H9 (cell line): Measurements from ENCODE around the gene KCTD19. TPM values are rescaled to one million over a fixed set of nuclear protein-coding genes. Genes with fewer than 3 reads are reported as not detected.
A peak's percentile ranks its signal among the peaks of the same experiment; 100 is the strongest.

ENCODE experiments used
- DNase-seq: peaks from one replicate; pipeline ENCODE4 v3.0.0-alpha.2; 2017
- H2AFZ ChIP-seq: one replicate; pipeline ENCODE4 v1.6.1; 2013; ENCODE audit warnings: mild to moderate bottlenecking, low read length, control low read depth, moderate library complexity
- H2AK5ac ChIP-seq: 2 replicates; pipeline ENCODE4 v1.6.1; 2013; ENCODE audit warnings: low read length, control low read depth, mixed read lengths; ENCODE audit not compliant: insufficient read length
- H2BK120ac ChIP-seq: one replicate; pipeline ENCODE4 v1.6.1; 2013; ENCODE audit warnings: low read depth, mild to moderate bottlenecking, low read length, control low read depth, inconsistent platforms; ENCODE audit not compliant: poor library complexity, severe bottlenecking
- H2BK12ac ChIP-seq: 2 replicates; pipeline ENCODE4 v1.6.1; 2013; ENCODE audit warnings: low read length, control low read depth, mixed read lengths, low read depth; ENCODE audit not compliant: insufficient read length
- H2BK15ac ChIP-seq: 2 replicates; pipeline ENCODE4 v1.6.1; 2013; ENCODE audit warnings: low read depth, low read length, control low read depth
- H2BK20ac ChIP-seq: one replicate; pipeline ENCODE4 v1.6.1; 2013; ENCODE audit warnings: low read depth, mild to moderate bottlenecking, low read length, control low read depth, inconsistent platforms; ENCODE audit not compliant: poor library complexity, severe bottlenecking
- H2BK5ac ChIP-seq: 2 replicates; pipeline ENCODE4 v1.6.1; 2013; ENCODE audit warnings: low read length, control low read depth, mixed read lengths; ENCODE audit not compliant: insufficient read length
- H3K14ac ChIP-seq: 2 replicates; pipeline ENCODE4 v1.6.1; 2013; ENCODE audit warnings: low read length, control low read depth; ENCODE audit not compliant: insufficient read depth
- H3K18ac ChIP-seq: 2 replicates; pipeline ENCODE4 v1.6.1; 2013; ENCODE audit warnings: low read depth, mild to moderate bottlenecking, mixed read lengths, low read length, control low read depth; ENCODE audit not compliant: insufficient read length
- H3K23ac ChIP-seq: 2 replicates; pipeline ENCODE4 v1.6.1; 2013; ENCODE audit warnings: low read length, control low read depth, mixed read lengths, low read depth; ENCODE audit not compliant: insufficient read length
- H3K23me2 ChIP-seq: 2 replicates; pipeline ENCODE4 v1.6.1; 2013; ENCODE audit warnings: low read depth, mild to moderate bottlenecking, mixed read lengths, low read length, control low read depth; ENCODE audit not compliant: insufficient read length, poor library complexity, severe bottlenecking
- H3K27ac ChIP-seq: 2 replicates; pipeline ENCODE4 v1.5.1; 2013; ENCODE audit warnings: low read length, control low read depth, mixed read lengths, low read depth; ENCODE audit not compliant: insufficient read length
- H3K27me3 ChIP-seq: 2 replicates; pipeline ENCODE4 v1.6.1; 2013; ENCODE audit warnings: low read length, control low read depth, inconsistent platforms; ENCODE audit not compliant: insufficient read depth
- H3K4ac ChIP-seq: 2 replicates; pipeline ENCODE4 v1.6.1; 2013; ENCODE audit warnings: low read depth, mild to moderate bottlenecking, control low read depth, inconsistent platforms, low read length, moderate library complexity
- H3K4me1 ChIP-seq: 2 replicates; pipeline ENCODE4 v1.6.1; 2013; ENCODE audit warnings: low read length, control low read depth, inconsistent platforms; ENCODE audit not compliant: insufficient read depth
- H3K4me2 ChIP-seq: 2 replicates; pipeline ENCODE4 v1.6.1; 2013; ENCODE audit warnings: low read length, control low read depth, mixed read lengths; ENCODE audit not compliant: insufficient read length, insufficient read depth
- H3K56ac ChIP-seq: 2 replicates; pipeline ENCODE4 v1.6.1; 2013; ENCODE audit warnings: low read depth, mild to moderate bottlenecking, mixed read lengths, low read length, control low read depth; ENCODE audit not compliant: insufficient read length
- H3K79me1 ChIP-seq: 2 replicates; pipeline ENCODE4 v1.6.1; 2013; ENCODE audit warnings: low read depth, mild to moderate bottlenecking, moderate library complexity, low read length, control low read depth, inconsistent platforms; ENCODE audit not compliant: insufficient read depth, poor library complexity, severe bottlenecking
- H3K79me2 ChIP-seq: 2 replicates; pipeline ENCODE4 v1.6.1; 2013; ENCODE audit warnings: low read length, control low read depth, inconsistent platforms; ENCODE audit not compliant: insufficient read depth
- H3K9ac ChIP-seq: 2 replicates; pipeline ENCODE4 v1.6.1; 2013; ENCODE audit warnings: low read length, control low read depth, mixed read lengths; ENCODE audit not compliant: insufficient read length; ENCODE audit errors: extremely low read depth
- H3K9me3 ChIP-seq: one replicate; pipeline ENCODE4 v1.6.1; 2013; ENCODE audit warnings: low read depth, low read length, inconsistent platforms; ENCODE audit not compliant: control insufficient read depth
- H3T11ph ChIP-seq: one replicate; pipeline ENCODE4 v1.6.1; 2013; ENCODE audit warnings: mild to moderate bottlenecking, low read length, control low read depth, inconsistent platforms
- H4K20me1 ChIP-seq: one replicate; pipeline ENCODE4 v1.6.1; 2013; ENCODE audit not compliant: control insufficient read depth, insufficient read length, insufficient read depth
- H4K5ac ChIP-seq: 2 replicates; pipeline ENCODE4 v1.6.1; 2013; ENCODE audit warnings: low read depth, mild to moderate bottlenecking, mixed read lengths, low read length, control low read depth; ENCODE audit not compliant: insufficient read length
- H4K8ac ChIP-seq: replicated peaks from 2 replicates; pipeline ENCODE4 v1.6.1; 2013; ENCODE audit warnings: low read length, control low read depth, mixed read lengths, low read depth; ENCODE audit not compliant: insufficient read length
- H4K91ac ChIP-seq: 2 replicates; pipeline ENCODE4 v1.6.1; 2013; ENCODE audit warnings: low read depth, mild to moderate bottlenecking, moderate library complexity, mixed read lengths, low read length, control low read depth; ENCODE audit not compliant: insufficient read length
- H3K27ac Mint-ChIP-seq, 3 experiments: 2 replicates in 2 of 3; 3 replicates in 1 of 3; pipeline ENCODE4 v1.8.0; 2020 to 2021; ENCODE audit warnings: mixed read lengths in 3 of 3, mild to moderate bottlenecking in 1 of 3, moderate library complexity in 1 of 3
- H3K27me3 Mint-ChIP-seq: 2 replicates; pipeline ENCODE4 v1.8.0; 2021; ENCODE audit warnings: low read depth, mild to moderate bottlenecking, moderate library complexity, mixed read lengths
- H3K36me3 Mint-ChIP-seq, 3 experiments: 2 replicates in 2 of 3; 3 replicates in 1 of 3; pipeline ENCODE4 v1.8.0; 2020 to 2021; ENCODE audit warnings: low read depth in 3 of 3, mixed read lengths in 3 of 3; ENCODE audit not compliant: insufficient read depth in 1 of 3
- H3K4me1 Mint-ChIP-seq, 2 experiments: 2 replicates each; pipeline ENCODE4 v1.8.0; 2020; ENCODE audit warnings: mixed read lengths in 2 of 2
- H3K4me3 Mint-ChIP-seq, 2 experiments: 2 replicates in 1 of 2; 3 replicates in 1 of 2; pipeline ENCODE4 v1.8.0; 2020 to 2021; ENCODE audit warnings: mild to moderate bottlenecking in 2 of 2, mixed read lengths in 2 of 2, moderate library complexity in 1 of 2
- H3K9me3 Mint-ChIP-seq, 2 experiments: 2 replicates in 1 of 2; 3 replicates in 1 of 2; pipeline ENCODE4 v1.8.0; 2020; ENCODE audit warnings: mild to moderate bottlenecking in 2 of 2, mixed read lengths in 2 of 2, moderate library complexity in 1 of 2
- CTCF ChIP-seq: fragments of 200-600 bp; sonication (generic); conservative IDR thresholded peaks from 3 replicates; pipeline ENCODE4 v1.8.0; 2021; ENCODE audit warnings: antibody characterized with exemption, mild to moderate bottlenecking
- WGBS: extraction: QIAGEN DNeasy Blood & Tissue Kit; methylation state at CpG from one replicate; pipeline ENCODE4 v1.1.7; 2013; ENCODE audit warnings: missing lambda C conversion rate, low lambda C conversion rate, mixed read lengths; ENCODE audit not compliant: insufficient read length; ENCODE audit errors: extremely low coverage; 5-methylcytosine and 5-hydroxymethylcytosine counted together
- total RNA-seq: library from RNA; stranded (reverse); gene quantifications from 2 replicates; pipeline ENCODE4 v1.2.1, GENCODE V29; 2021

KCTD19 gene
- total RNA-seq, 1 experiment from 2014 or later = 0.13 TPM

- Histone ChIP-seq H2BK5ac (no peak overlapping the region), H4K91ac (no peak overlapping the region), H3K27me3 (no peaks in the 10 kb centered on the region; the same call in 1 of the 2 replicates), H3T11ph (no peak overlapping the region), H3K4ac (no peak overlapping the region), H2BK12ac (no peak overlapping the region), H2AFZ (no peak overlapping the region), H3K9me3 (no peaks in the 10 kb centered on the region), H2AK5ac (no peak overlapping the region), H4K5ac (no peak overlapping the region), H3K18ac (no peak overlapping the region), H3K56ac (no peak overlapping the region), H3K27ac (no peak overlapping the region), H3K9ac (no peak overlapping the region), H3K79me2 (no peaks in the 10 kb centered on the region), H4K8ac (no peak overlapping the region), H4K20me1 (no peaks in the 10 kb centered on the region), H3K4me1 (peaks cover 4% of the 10 kb centered on the region; the same call in 1 of the 2 replicates), H3K14ac (no peak overlapping the region), H2BK20ac (no peak overlapping the region), H3K23me2 (peaks cover 31% of the 10 kb centered on the region), H2BK120ac (no peak overlapping the region), H3K23ac (no peak overlapping the region), H3K4me2 (peak overlapping the region; percentile 65), H3K79me1 (no peaks in the 10 kb centered on the region), H2BK15ac (no peak overlapping the region)
- Mint-ChIP-seq H3K4me1 (peaks cover 29 to 30% of the 10 kb centered on the region in 2 experiments), H3K4me3 (peak overlapping the region; percentile 75 to 83), H3K36me3 (peaks cover 0 to 7% (median 0%) of the 10 kb centered on the region in 3 experiments; a peak in 2 of 7 replicates), H3K9me3 (no peaks in the 10 kb centered on the region), H3K27ac (no peak overlapping the region), H3K27me3 (peaks cover 24% of the 10 kb centered on the region)
- TF ChIP-seq CTCF = no peak
- WGBS = no CpG with 5 or more reads among the region's 4 CpGs
- no peak for DNase-seq
These were observed 76.6 kb downstream of the KCTD19 start for GRCh38 chr16:67250045-67250327.
